Keratinocyte (primary cell): ENCODE measurements around the gene ABHD16A.

ENCODE experiments used
- CTCF ChIP-seq, 3 experiments: IDR thresholded peaks in 1 of 3; conservative IDR thresholded peaks in 1 of 3; optimal IDR thresholded peaks in 1 of 3; 2 replicates in 2 of 3; 3 replicates in 1 of 3; pipeline versions ENCODE3 to v1.5.1; 2011; ENCODE audit warnings: low read length in 3 of 3, mild to moderate bottlenecking in 3 of 3, moderate library complexity in 2 of 3, control low read depth in 1 of 3, inconsistent platforms in 1 of 3; ENCODE audit not compliant: insufficient read depth in 2 of 3; ENCODE audit errors: extremely low read depth in 1 of 3
- EZH2 ChIP-seq: IDR thresholded peaks from one replicate; pipeline ENCODE4 v1.6.1; 2012; ENCODE audit warnings: inconsistent platforms, mild to moderate bottlenecking, low read length, moderate library complexity

GRCh38 chr6:31700740-31701401, 2.3 kb downstream of the ABHD16A start:
- TF ChIP-seq EZH2 (no peak), CTCF (optimal IDR thresholded peaks at IDR 0.05 in 1 of 3, IDR thresholded peaks at IDR 0.05 in 1 of 3, conservative IDR thresholded peaks at IDR 0.05 in 1 of 3; ENCODE audit: extremely low read depth in 1 of 3, insufficient read depth in 2 of 3, low read length in 3 of 3) (no peak)
